Measurements from ENCODE around the gene PDE9A.
"Not testable (repeated sequence)": the region's sequence is repeated elsewhere in the genome, so short reads cannot be mapped to it uniquely, and the experiment has no call there.

Gene PDE9A

DNA sequence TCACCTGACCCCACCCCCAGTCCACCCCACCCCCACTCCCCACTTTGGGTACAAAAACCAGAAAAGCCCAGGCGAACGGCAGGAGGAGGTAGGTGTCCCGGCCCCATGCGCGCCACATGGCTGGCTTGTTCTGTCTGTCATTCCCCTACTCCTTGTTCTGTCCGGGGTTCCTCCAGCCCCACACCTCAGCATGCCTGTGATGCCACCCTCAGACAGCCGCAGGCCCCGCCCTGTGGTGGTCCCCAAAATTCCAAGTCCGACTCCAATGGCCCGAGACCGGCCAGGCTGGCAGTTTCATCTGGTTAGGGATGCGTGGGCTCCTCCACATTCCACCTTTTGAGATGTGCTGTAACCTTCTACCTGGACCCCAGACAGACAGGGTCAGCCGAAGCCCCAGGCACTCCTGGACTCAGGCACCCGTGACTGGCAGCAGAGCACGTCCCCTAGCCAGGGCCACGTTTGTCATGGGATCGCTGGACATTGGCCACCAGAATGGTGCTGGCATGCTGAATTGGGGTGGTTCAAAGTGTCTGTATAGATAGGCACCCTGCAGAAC lies 131.6 kb downstream of the PDE9A start:
- Mint-ChIP-seq H3K9me3 (no peaks in the 10 kb centered on the region), H3K4me3 (peak overlapping the region; percentile 36), H3K36me3 (no peaks in the 10 kb centered on the region), H3K4me1 (peaks cover 34% of the 10 kb centered on the region), H3K27ac (peak overlapping the region; percentile 78)
- ATAC-seq: no peak
- no peak for DNase-seq (ENCODE audit: low spot score in 2 of 2)

DNA sequence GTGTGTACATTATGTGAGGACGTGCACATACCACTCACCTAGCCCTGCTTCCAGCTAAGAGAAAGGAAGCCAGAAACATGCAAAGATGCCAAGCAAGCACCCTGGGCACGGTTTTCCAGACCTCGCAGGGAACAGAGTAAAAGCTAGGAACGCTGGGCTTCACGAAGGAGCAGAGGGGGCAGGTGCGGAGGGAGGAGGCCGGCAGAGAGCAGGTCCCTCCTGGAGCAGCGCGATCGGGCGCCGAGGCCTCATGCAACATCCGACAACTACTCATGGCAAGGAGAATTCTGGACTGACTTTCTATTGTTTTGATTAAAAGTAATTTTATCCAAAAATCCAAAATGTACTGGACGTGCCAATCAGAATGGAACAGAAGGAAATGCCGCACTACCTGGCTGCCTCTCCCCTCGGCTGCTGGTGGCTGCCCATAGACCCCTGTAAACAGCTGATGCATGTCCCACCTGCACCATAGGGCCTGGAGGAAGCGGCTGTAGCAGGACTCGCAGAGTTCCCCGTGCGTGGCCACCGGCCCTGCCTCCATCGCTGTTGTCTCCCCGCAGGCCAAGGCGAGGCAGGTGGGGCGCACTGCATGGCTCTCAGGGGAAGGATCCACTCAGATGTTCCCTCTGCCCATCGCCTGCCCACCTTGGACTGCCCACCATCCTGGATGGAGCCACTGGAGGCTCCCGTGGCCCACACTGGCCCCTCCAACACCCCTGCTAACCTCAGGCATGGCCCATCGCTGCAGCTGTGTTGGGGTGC lies 132.4 kb downstream of the PDE9A start:
- DNase-seq (ENCODE audit: low spot score in 2 of 2): no peak
- no peak for ATAC-seq
- no peaks in the 10 kb centered on the region for H3K9me3 Mint-ChIP-seq
- no peak overlapping the region for H3K27ac Mint-ChIP-seq
- peaks cover 33% of the 10 kb centered on the region for H3K4me1 Mint-ChIP-seq
- no peaks in the 10 kb centered on the region for H3K36me3 Mint-ChIP-seq
- no peak overlapping the region for H3K4me3 Mint-ChIP-seq

DNA sequence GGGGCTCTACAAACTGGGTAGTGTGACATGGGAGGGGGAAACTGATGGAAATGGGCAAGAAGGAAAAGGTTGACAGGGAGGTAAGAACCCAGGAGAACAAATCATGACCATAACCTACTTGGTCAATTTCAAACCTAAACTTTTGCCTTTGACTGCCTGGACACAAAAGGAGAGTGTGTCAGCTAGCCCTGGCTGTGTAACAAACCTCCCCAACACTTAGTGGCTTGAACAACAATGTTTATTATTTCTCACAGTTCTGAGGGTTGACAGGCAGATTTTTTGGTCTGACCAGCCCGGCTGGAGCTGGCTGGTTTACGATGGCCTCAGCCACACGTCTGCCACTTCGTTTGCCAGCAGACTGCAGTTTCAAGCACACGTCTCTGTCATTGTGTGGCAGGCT lies 133.5 kb downstream of the PDE9A start:
- ATAC-seq (no peak), DNase-seq (ENCODE audit: low spot score in 2 of 2) (no peak)
- Mint-ChIP-seq H3K4me3 (no peak overlapping the region), H3K9me3 (no peaks in the 10 kb centered on the region), H3K36me3 (no peaks in the 10 kb centered on the region), H3K4me1 (peaks cover 27% of the 10 kb centered on the region), H3K27ac (no peak overlapping the region)

DNA sequence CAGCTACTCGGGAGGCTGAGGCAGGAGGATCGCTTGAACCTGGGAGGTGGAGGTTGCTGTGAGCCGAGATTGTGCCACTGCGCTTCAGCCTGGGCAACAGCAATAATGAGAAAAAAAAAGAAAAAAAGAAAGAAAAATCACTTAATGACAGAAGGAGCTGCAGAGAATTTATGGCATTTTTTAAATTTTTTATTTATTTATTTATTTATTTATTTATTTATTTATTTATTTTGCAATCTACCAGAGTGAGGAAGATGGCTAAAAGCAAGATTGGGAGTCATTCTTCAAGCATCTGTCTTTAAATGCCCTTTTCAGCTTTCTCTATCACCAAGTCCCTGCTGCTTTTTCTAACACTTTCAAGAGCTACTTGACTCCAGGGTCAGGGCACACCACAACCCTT lies 134.2 kb downstream of the PDE9A start:
- Mint-ChIP-seq H3K36me3 (no peaks in the 10 kb centered on the region), H3K9me3 (no peaks in the 10 kb centered on the region), H3K4me1 (peaks cover 20% of the 10 kb centered on the region), H3K4me3 (no peak overlapping the region), H3K27ac (no peak overlapping the region)
- no peak for DNase-seq (ENCODE audit: low spot score in 2 of 2)
- no peak for ATAC-seq

DNA sequence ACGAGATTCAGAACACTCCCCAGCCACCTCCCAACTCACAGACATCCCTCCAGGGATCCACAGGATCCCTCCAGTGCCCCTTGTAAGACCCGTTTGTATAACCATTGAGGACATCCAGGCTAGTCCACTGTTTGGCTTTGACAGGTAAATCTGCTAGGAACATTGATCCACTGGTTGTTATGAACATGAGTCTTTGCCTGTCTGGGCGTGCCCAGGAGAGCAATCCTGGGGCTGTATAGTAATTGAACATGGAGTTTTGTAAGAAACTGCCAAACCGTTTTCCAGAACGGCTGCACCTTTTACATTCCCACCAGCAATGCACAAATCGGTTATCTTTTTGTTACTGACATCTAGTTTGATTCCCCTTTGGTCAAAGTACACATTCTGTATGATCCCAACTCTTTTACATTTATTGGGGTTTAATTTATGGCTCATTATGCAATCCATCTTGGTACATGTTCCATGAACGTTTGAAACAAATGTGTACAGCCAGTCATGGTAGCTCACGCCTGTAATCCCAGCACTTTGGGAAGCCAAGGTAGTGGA lies 137.2 kb downstream of the PDE9A start:
- Mint-ChIP-seq H3K4me3 (no peak overlapping the region), H3K9me3 (no peaks in the 10 kb centered on the region), H3K36me3 (no peaks in the 10 kb centered on the region), H3K4me1 (no peaks in the 10 kb centered on the region), H3K27ac (no peak overlapping the region)
- DNase-seq (ENCODE audit: low spot score in 2 of 2) (no peak), ATAC-seq (no peak)

DNA sequence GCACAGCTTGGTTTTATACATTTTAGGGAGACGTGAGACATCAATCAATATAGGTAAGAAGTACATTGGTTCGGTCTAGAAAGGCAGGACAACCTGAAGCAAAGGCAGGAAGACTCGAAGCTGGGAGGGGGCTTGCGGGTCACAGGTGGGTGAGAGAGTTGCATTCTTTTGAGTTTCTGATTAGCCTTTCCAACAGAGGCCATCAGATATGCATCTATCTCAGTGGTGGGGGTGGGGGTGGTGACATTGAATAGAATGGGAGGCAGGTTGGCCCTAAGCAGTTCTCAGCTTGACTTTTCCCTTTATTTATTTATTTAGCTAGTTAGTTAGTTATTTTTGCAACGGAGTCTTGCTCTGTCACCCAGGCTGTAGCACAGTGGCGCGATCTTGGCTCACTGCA lies 140.4 kb downstream of the PDE9A start:
- DNase-seq (ENCODE audit: low spot score in 2 of 2): no peak
- Mint-ChIP-seq H3K4me1 (no peaks in the 10 kb centered on the region), H3K9me3 (no peaks in the 10 kb centered on the region), H3K27ac (no peak overlapping the region), H3K4me3 (no peak overlapping the region), H3K36me3 (no peaks in the 10 kb centered on the region)
- ATAC-seq: no peak

DNA sequence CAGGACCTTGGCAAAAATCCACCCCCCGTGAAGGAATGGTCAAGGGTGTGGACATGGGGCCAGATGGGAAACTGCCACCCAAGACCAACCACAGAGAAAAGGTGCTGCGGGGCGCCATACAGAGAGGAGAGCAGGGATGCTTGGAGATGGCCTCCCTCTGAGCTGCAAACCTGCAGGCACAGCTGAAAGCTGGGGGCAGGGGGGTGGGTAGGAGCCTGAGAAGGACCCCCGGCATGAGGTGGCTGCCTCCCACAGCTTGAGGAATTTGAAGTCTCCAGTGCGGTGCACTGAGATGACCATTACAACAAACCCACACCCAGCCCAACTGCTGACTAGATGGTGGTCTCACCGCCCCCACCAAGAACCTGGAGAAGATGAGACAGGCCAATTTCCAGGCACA lies 141.1 kb downstream of the PDE9A start:
- DNase-seq (ENCODE audit: low spot score in 2 of 2): no peak
- Mint-ChIP-seq H3K4me1 (peaks cover 4% of the 10 kb centered on the region), H3K27ac (no peak overlapping the region), H3K9me3 (no peaks in the 10 kb centered on the region), H3K4me3 (no peak overlapping the region), H3K36me3 (no peaks in the 10 kb centered on the region)
- ATAC-seq: no peak

DNA sequence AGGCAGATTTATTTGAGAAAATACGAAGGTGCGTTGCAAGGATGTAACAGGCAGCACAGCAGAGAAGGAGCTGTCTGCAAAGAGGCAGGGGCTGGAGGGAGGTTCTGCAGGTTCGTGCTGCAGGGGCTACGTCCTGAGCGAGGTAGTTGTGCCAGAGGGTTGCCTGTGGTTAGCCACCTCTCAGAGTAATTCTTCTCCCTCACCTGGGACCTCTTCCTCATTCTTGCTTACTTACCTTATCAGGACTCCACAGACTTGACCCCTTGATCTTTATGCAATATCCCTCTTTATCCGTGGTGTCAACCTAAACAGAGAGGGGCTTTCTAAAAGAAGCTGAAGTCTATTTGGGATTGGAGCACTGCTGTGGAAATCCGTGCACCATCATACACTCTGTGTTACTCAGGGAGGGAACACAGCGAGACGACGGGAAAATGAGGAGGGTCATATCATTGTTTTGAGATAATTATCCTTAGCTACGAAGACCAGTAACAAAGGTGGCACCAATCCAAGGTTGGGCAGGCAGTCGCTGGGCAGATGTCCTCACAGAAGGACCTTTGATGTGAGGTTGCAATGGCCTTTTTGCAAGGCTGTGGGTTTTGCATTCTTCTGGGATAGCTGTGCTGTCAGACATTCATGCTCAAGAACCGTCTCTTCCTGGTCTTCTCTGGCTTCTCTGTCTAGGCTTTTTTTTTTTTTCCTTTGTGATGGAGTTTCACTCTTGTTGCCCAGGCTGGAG lies 143.1 kb downstream of the PDE9A start:
- H3K4me3 Mint-ChIP-seq: no peak overlapping the region
- no peaks in the 10 kb centered on the region for H3K9me3 Mint-ChIP-seq
- no peaks in the 10 kb centered on the region for H3K36me3 Mint-ChIP-seq
- H3K27ac Mint-ChIP-seq: no peak overlapping the region
- ATAC-seq (no peak), DNase-seq (ENCODE audit: low spot score in 2 of 2) (no peak)
- peaks cover 7% of the 10 kb centered on the region for H3K4me1 Mint-ChIP-seq

DNA sequence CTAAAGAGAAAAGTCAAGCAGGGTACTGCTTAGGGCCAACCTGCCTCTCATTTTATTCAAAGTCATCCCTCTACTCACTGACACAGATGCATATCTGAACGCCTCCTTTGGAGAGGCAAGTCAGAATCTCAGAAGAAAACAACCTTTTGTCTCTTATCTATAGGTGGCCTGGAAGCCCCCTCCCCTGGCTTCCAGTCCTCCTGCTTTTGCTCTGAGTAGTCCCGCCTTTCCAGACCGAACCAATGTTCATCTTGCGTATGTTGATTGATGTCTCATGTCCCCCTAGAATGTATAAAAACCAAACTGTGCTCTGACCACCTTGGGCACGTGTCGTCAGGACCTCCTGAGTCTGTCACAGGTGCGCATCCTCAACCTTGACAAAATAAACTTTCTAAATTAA lies 144.1 kb downstream of the PDE9A start:
- Mint-ChIP-seq H3K4me3 (no peak overlapping the region), H3K9me3 (no peaks in the 10 kb centered on the region), H3K4me1 (peaks cover 7% of the 10 kb centered on the region), H3K36me3 (no peaks in the 10 kb centered on the region), H3K27ac (no peak overlapping the region)
- no peak for ATAC-seq
- no peak for DNase-seq (ENCODE audit: low spot score in 2 of 2)

DNA sequence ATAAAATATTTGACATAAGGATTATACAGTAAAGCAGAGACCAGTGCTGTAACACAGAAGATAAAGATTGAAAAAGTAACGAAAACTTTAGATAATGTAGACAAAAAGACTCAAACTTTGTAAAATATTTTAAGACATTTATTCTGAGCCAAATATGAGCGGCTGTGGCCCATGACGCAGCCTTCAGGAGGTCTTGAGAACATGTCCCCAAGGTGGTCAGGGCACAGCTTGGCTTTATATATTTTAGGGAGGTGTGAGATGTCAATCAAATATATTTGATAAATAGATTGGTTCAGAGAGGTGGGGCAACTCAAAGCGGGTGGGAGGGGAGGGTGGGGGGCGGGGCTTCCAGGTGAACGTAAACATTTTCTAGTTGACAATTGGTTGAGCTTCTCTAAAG lies 144.7 kb downstream of the PDE9A start:
- Mint-ChIP-seq H3K27ac (no peak overlapping the region), H3K9me3 (no peaks in the 10 kb centered on the region), H3K36me3 (no peaks in the 10 kb centered on the region), H3K4me1 (peaks cover 7% of the 10 kb centered on the region), H3K4me3 (no peak overlapping the region)
- DNase-seq (ENCODE audit: low spot score in 2 of 2) (no peak), ATAC-seq (no peak)

DNA sequence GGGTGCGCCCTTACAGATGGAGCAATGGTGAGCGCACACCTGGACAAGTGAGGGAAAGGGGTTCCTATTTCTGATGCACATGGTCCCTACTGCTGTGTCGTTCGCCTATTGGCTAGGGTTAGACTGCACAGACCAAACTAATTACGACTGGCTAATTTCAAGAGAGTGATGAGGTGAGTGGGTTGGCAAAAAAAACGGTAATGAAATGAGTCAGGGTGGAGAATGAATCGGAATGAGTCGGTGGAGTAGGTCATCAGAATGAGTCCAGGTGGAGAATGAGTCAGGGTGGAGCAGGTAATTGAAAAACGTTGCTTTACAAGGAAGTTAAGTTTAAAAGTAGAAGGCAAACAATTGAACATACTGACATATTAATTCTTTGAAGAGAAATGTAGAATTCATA lies 146.1 kb downstream of the PDE9A start:
- no peaks in the 10 kb centered on the region for H3K9me3 Mint-ChIP-seq
- peaks cover 7% of the 10 kb centered on the region for H3K4me1 Mint-ChIP-seq
- H3K4me3 Mint-ChIP-seq: no peak overlapping the region
- ATAC-seq: peak; percentile 99
- no peak overlapping the region for H3K27ac Mint-ChIP-seq
- no peaks in the 10 kb centered on the region for H3K36me3 Mint-ChIP-seq
- peak; percentile 12 to 68 for DNase-seq (ENCODE audit: low spot score in 2 of 2)

DNA sequence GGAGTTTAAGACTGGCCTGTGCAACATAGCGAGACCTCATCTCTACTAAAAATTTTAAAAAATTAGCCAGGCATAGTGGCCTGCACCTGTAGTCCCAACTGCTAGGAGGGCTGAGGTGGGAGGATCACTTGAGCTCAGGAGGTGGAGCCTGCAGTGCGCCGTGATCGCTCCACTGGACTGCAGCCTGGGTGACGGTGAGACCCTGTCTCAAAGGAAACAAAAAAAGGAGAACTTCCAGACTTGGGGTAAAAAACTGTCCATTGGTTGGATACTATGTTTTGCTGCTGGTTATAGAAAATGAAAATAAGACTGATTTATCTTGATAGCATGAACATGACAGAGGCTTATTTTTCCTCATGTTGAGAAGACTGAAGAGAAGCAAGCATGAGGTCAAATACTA lies 146.5 kb downstream of the PDE9A start:
- Mint-ChIP-seq H3K27ac (no peak overlapping the region), H3K9me3 (no peaks in the 10 kb centered on the region), H3K36me3 (no peaks in the 10 kb centered on the region), H3K4me1 (peaks cover 7% of the 10 kb centered on the region), H3K4me3 (no peak overlapping the region)
- ATAC-seq (peak; percentile 16), DNase-seq (ENCODE audit: low spot score in 2 of 2) (no peak)

DNA sequence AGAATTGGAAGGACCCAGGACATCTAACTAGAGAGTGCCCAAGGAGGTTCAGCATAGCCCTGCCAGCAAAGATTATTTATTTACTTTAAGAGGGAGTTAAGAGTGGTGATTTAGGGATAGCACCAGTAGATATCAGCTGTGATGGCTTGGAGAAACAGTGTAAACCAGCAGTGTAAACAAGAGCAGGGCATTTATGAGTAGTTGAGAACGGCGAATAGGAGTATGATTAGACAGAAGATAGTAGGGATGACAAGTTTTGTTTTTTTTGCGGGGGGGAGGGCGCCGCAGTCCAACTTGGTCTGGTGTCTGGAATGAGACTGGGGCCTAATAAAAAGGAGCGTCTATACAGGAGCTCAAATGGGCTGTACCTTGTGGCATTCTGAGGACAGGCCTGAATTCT lies 148.2 kb downstream of the PDE9A start:
- H3K27ac Mint-ChIP-seq; DNase-seq (ENCODE audit: low spot score in 2 of 2); H3K4me1 Mint-ChIP-seq; ATAC-seq; H3K9me3 Mint-ChIP-seq; H3K36me3 Mint-ChIP-seq; H3K4me3 Mint-ChIP-seq: not testable (repeated sequence)

DNA sequence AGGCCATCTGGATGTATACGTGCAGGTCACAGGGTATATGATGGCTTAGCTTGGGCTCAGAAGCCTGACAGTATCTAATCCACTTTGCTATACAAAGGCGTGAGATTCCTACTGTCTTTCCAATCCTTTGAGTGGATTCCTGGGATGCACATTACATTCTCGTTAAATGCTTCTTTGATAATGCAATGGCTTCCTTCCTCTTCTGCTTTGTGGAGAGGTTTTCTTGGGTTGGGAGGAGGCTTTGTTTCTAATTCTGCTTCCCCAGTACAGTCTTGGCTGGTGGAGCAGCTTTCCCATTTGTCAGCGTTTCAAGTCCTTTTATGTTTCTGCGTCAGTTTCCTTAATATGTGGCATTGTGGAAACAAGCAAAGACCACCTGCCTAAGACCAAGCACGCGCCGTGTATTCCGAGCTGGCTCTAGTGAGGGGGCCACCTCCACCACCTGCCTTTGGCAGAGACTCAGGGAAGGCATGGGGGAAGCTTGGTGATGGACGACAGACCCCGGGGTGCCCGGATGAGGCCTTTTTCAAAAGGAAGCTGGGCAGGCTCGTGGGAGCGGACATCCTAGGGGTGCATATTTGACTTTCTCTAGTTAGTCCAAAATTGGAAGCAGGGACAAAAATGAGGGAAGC lies 153.2 kb downstream of the PDE9A start:
- ATAC-seq: no peak
- Mint-ChIP-seq H3K4me3 (no peak overlapping the region), H3K9me3 (no peaks in the 10 kb centered on the region), H3K4me1 (no peaks in the 10 kb centered on the region), H3K36me3 (no peaks in the 10 kb centered on the region), H3K27ac (no peak overlapping the region)
- DNase-seq (ENCODE audit: low spot score in 2 of 2): no peak

DNA sequence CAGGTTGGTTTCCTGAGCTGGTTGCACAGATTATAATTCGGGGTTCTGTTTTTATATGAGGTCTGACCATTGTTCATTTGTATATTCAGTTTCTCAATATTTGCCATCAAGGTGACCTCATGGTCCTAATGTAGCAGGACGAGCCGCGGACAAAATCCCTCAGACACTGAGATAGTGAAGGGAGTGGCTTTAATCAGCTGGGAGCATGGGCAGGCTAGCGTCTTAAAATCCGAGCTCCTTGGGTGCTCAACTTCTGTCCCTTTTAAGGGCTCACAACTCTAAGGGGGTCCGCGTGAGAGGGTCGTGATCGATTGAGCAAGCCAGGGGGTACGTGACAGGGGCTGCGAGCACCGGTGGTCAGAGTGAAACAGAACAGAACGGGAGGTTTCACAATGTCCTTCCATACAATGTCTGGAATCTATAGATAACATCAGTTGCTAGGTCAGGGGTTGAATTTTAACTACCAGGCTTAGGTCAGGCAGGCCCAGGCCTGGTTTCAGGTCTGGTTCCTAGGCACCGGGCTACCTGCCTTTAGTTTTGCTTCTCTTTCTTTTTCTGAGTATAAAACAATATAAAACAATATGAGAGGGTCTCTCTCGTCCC lies 154.0 kb downstream of the PDE9A start:
- not testable (repeated sequence) for DNase-seq (ENCODE audit: low spot score in 2 of 2); H3K27ac Mint-ChIP-seq; H3K9me3 Mint-ChIP-seq; H3K4me1 Mint-ChIP-seq; ATAC-seq; H3K36me3 Mint-ChIP-seq; H3K4me3 Mint-ChIP-seq
